Urinary bladder (tissue), 4 donors: Measurements from ENCODE around the gene PYGM. TPM values are rescaled to one million over a fixed set of nuclear protein-coding genes. Genes with fewer than 3 reads are reported as not detected.

Source experiments
- DNase-seq: peaks from one replicate; pipeline ENCODE4 v3.0.0-alpha.2; 2015; ENCODE audit errors: extremely low spot score
- H3K27ac ChIP-seq: one replicate; pipeline ENCODE4 v1.5.1; 2013; ENCODE audit warnings: low read depth, mild to moderate bottlenecking, moderate library complexity
- H3K36me3 ChIP-seq: one replicate; pipeline ENCODE4 v1.6.1; 2013; ENCODE audit warnings: mild to moderate bottlenecking, moderate library complexity; ENCODE audit not compliant: insufficient read depth
- H3K4me1 ChIP-seq: one replicate; pipeline ENCODE4 v1.6.1; 2013; ENCODE audit warnings: mild to moderate bottlenecking, moderate library complexity; ENCODE audit not compliant: insufficient read depth
- H3K4me3 ChIP-seq: one replicate; pipeline ENCODE4 v1.5.1; 2013; ENCODE audit warnings: low read depth, low read length
- WGBS: extraction: QIAGEN DNeasy Blood & Tissue Kit; methylation state at CpG from one replicate; pipeline ENCODE4 v1.1.7; 2013; 5-methylcytosine and 5-hydroxymethylcytosine counted together
- polyA plus RNA-seq: library from polyadenylated mRNA; stranded (reverse); fragments of 200-250 nt; gene quantifications from one replicate; pipeline ENCODE4 v1.2.3, GENCODE V29; 2013
- total RNA-seq: library from RNA; depleted of rRNA; stranded (reverse); fragments of >200 nt; gene quantifications from one replicate; pipeline ENCODE4 v1.2.3, GENCODE V29; 2014
- donor health status: healthy with polysubstance abuse.
- donor health status: healthy.

The PYGM gene
- total and polyA plus RNA-seq, 2 donors = 15.1 to 33.6 TPM

DNA sequence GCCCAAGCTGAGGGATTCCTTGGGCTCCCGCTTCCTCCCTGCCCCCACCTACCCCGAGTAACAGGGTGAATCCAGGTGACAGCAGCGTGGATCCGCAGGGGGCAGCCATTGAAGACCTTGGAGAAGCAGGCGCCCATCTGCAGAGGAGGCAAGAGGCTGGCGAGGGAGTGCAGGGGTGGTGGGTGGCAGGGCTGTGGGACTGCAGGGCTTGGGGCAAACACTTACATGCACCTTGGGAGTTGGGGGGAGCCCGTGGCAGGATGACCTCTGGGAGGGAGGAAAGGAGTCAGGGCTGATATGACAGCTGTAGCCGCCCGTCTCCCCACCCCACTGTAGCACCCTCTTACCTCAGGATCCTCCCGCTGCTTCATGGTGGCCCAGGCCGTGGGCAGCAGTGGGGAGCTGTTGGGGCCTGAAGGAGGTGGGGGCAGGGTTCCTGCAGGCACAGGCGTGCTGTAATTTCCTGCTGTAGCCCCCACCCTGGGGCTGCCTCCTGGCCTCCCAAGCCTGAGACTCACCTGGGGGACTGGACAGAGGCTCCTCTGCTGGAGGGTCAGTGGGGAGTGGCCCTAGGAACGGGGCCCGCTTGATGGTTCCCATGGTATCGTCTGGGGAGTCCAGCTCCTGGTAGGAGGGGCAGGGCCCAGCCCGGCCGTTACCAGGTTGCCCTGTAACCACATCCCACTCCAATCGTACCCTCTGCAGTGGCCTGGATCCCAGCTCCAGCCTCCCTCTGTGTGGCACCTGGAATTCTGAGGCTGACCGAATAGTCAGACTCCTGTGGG is 37.2 kb upstream of the PYGM start:
- no peaks in the 10 kb centered on the region for H3K4me1 ChIP-seq
- DNase-seq = no peak
- WGBS = 88% methylated on average over 19 of the region's 19 CpGs
- H3K36me3 ChIP-seq = no peaks in the 10 kb centered on the region
- no peak overlapping the region for H3K27ac ChIP-seq
- no peak overlapping the region for H3K4me3 ChIP-seq

DNA sequence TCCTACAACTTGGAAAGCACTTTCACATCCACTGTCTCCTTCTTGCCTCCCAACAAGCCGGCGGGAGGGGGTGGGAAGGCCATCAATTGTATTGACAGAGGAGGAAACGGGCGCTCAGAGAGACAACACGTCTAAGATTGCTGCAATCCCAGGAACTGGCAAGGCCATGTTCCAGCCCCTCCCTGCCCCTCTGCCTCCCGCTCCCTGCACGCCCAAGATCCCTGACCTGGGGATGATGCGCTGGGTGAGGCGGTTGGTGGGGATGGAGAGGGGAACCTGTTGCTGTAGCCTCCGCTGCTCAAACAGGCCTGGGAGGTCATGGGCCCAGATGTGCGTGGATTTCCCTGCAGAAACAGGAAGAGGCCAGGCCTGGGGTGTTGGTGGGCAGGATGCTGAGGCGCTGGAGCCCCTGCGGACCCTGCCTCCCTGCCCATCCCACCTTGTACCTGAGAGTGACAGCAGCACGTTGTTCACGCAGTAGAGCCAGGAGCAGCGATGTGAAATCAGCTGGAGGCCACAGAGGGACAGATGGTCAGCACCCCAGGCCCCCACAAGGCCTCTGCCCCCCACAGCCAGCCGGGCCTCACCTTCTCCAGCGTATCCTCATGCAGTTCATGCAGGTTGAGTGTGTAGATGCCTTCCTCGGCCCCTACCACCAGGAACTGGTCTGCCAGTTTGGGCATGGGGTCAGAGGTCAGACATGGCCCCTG is 36.4 kb upstream of the PYGM start:
- no peak overlapping the region for H3K27ac ChIP-seq
- DNase-seq = no peak
- H3K36me3 ChIP-seq = no peaks in the 10 kb centered on the region
- 84% methylated on average over 19 of the region's 19 CpGs for WGBS
- H3K4me1 ChIP-seq = no peaks in the 10 kb centered on the region
- H3K4me3 ChIP-seq = no peak overlapping the region

DNA sequence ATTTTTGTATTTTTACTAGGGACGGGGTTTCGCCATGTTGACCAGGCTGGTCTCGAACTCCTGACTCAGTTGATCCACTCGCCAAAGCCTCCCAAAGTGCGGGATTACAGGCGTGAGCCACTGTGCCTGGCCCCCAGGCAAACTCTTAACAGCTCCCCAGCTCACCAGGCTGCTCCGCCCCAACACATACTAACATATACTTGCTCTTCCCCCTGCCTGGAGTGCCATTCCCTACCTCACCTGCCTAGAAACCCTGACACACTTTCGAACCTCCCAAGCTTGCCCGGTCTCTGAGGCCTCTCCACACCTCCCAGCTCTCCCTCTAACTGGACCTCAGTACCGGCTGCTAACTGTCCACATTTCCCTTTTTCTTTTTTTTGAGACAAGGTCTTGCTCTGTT is 34.8 kb upstream of the PYGM start:
- DNase-seq = no peak
- H3K27ac ChIP-seq = no peak overlapping the region
- no peaks in the 10 kb centered on the region for H3K36me3 ChIP-seq
- no peak overlapping the region for H3K4me3 ChIP-seq
- 91% methylated on average over 10 of the region's 10 CpGs for WGBS
- H3K4me1 ChIP-seq = no peaks in the 10 kb centered on the region

DNA sequence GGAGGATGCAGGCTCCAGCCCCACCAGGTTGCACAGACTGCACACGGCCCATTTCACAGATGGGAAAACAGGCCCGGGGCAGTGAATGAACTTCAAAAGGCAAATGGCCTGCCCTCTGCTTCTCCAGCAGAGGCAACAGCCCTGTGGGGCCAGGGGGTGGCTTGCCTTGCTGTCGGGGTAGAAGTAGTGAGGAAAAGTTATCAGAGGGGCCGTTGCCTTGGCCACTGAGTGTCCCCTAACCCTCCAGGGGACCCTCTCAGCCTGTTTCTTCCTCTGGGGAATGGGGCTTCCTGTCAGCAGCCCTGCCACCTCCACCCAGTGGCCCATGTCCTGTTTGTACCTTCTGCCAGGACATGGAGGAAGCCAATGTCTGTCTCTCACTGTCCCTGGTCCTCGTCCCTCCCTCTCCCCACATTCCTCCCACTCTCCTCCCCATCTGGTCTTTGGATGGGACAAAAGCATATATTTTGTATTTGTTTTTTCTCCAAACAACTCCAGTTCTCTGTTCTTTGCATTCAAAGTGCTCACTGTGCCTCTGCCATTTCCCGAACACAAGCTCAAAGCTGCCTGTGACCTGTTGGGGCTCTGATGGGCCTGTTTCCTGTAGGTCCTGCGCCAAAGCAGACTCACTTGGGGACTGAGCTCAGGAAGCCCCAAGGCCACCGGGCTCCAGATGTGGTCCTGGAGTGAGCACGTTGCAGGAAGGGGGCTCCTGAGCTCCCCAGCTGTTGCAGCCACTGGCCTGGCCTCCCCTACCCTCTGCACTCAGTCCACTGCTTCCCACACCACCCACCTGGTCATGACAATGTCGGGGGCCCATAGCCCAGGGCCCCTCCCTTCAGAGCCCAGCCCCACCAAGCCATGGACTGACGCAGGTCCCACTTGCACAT is 33.7 kb upstream of the PYGM start:
- H3K27ac ChIP-seq = no peak overlapping the region
- 77% methylated on average over 11 of the region's 11 CpGs for WGBS
- no peak for DNase-seq
- H3K4me1 ChIP-seq = no peaks in the 10 kb centered on the region
- H3K4me3 ChIP-seq = no peak overlapping the region
- H3K36me3 ChIP-seq = no peaks in the 10 kb centered on the region

DNA sequence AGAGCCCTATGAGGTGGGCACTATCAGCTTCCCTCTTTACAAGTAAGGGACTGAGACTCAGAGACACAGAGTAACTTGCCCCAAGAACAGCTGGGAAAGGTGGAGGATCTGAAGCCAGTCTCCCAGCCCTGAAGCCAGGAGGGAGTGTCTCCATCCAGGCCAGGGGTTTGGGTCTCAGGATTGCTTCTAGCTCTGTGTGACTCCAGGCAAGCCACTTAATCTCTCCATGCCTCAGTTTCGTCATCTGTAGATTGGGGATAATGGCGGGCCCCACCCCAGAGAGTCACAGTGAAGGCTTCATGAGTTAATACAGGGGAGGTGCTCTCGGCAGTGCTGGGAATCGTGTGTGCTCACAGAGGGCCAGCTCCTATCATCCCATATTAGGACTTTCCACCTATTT is 32.7 kb upstream of the PYGM start:
- Histone ChIP-seq H3K4me3 (no peak overlapping the region), H3K36me3 (no peaks in the 10 kb centered on the region), H3K27ac (no peak overlapping the region), H3K4me1 (no peaks in the 10 kb centered on the region)
- DNase-seq = no peak
- WGBS = 94% methylated on average over 4 of the region's 4 CpGs

DNA sequence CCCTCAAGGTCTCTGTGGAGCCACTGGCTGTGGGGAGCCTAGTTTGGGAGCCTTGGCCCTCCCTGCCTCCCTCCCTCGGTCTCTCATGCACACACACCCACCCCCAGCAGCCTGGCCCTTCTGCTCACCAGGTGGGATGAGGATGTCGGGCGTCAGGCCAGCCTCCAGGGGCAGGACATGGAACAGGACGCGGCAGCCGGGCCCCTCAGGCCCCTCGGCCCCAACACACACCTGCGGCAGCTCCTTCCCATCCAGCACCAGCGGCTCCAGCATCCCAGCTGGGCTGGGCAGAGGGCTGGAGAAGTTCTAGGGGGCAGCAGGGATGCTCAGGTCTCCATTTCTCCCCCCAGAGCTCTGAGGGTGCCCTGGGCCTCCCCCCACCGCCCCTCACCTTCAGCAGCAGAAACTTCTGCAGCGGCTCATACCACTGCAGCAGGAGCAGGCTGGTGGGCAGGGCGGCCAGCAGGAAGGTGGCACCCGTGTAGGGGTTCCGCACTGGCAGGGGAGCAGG is 32.1 kb upstream of the PYGM start:
- H3K4me3 ChIP-seq = no peak overlapping the region
- H3K27ac ChIP-seq = no peak overlapping the region
- no peaks in the 10 kb centered on the region for H3K4me1 ChIP-seq
- H3K36me3 ChIP-seq = no peaks in the 10 kb centered on the region
- DNase-seq = no peak
- 92% methylated on average over 14 of the region's 14 CpGs for WGBS

DNA sequence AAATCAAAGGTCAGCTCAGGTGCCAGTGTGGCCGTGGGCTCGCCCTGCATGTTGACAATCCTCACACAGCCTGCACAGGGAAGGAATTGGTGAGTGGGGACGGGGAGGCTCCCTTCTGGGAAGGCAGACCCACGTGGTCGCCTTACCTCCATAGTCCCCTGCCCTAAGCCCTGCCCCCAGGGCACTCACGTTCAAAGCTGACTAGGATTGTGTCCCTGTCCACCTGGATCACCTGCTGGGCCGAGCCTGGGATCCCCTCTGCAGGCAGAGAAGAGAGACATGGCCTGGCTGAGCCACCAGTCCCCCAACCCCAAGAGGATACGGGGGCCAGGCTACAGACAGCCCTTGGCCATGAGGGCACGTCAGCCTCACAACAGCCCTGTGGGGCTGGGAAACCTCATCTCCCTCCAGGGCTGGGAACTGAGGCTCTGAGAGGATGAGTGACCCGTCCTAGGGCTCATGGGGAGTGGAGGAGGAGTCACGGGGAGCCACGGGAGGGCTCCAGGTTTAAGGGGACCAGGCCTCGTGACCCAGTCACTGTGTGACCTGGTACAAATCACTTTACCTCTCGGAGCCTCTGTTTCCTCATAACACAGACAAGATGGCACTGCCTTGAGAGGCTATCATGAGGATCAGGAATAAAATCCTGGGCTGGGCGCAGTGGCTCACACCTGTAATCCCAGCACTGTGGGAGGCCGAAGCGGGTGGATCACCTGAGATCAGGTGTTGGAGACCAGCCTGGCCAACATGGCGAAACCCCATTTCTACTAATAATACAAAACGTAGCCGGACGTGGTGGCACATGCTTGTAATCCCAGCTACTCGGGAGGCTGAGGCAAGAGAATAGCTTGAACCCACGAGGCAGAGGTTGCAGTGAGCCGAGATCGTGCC is 30.7 kb upstream of the PYGM start:
- no peak overlapping the region for H3K27ac ChIP-seq
- no peak for DNase-seq
- no peaks in the 10 kb centered on the region for H3K4me1 ChIP-seq
- no peaks in the 10 kb centered on the region for H3K36me3 ChIP-seq
- H3K4me3 ChIP-seq = no peak overlapping the region
- WGBS = 90% methylated on average over 25 of the region's 25 CpGs

DNA sequence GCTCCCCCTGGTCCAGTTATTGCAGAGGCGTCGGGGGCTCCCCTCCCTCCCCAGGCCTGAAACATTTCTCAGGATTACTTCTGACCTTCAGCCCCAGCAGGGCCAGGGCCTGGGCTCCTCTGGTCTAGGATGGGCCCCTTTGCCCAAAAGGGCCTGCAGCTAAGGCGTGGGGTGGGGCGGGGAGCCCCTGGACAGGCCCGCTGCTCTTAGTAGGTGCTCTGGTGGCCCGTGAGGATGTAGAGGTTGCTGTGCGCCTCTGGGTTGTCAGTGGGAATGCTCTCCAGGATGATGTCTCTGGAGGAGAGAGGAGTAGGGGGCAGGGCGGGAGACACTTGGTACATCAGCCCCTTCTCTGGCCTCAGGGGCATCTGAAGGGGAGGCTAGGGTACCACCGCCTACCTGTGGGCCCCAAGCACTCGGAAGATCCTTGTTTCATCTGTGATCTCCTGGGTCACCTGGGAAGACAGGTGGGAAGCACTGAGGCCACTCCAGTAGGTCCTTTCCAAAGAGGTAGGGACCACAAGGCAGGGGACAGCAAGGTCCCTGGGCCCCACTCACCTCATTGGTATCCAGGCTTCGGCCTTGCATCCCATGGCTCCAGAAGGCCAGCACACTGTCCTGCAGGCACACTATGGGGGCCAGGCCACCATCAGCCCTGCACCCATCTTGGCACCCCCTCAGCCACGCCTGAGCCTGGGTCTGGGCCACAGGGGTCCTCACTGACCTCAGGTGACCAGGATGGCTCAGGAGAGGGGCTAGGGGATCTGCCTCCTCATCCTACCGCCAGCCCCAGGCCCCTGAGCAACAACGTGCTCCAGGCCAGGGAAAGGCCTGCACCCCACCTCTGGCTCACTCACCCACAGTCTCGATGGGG is 29.8 kb upstream of the PYGM start:
- WGBS = 92% methylated on average over 15 of the region's 15 CpGs
- Histone ChIP-seq H3K27ac (no peak overlapping the region), H3K4me3 (no peak overlapping the region), H3K4me1 (no peaks in the 10 kb centered on the region), H3K36me3 (no peaks in the 10 kb centered on the region)
- no peak for DNase-seq

DNA sequence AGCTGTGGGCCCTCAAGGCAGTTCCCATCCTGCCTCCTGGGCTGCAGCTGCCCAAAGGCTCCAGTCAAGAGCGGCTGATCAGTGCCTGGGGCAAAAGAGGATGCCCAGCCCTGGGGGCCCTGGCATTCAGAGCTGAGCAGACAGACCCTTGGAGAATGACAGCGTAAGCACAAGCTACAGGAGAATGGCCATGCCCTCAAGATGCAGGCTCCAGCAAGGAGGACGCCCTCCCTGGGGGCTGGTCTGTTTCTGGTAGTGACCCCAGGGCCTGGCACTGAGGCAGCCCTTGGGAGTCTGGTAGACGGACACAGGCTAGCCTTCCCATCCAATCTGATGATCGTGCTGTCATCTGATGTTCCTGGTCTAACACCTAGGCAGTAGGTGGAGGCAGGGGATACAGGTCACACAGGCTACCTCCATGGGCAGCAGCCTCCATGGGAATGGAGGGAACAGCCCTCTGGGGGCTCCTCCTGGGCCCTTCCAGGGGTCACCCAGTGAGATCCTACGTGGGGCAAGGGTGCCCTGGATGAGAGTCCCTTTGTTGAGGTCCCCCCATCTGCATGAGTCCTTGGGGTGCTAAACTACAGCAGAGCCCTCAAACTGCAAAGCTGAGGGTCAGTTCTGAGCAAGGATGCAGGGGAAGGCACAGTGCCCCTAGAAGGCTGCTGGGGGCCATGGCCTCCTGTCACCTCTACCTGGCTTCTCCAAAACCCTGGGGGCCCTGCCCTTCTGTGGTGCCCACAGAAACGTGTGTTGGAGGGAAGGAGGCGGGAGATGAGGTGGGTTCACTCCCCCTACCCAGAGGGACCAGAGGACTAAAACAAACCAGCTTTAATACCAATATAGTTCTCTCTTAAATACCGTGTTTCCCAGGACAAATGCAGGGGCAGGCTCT is 28.8 kb upstream of the PYGM start:
- no peaks in the 10 kb centered on the region for H3K4me1 ChIP-seq
- DNase-seq = no peak
- no peak overlapping the region for H3K4me3 ChIP-seq
- WGBS = 82% methylated on average over 9 of the region's 9 CpGs
- no peaks in the 10 kb centered on the region for H3K36me3 ChIP-seq
- H3K27ac ChIP-seq = no peak overlapping the region

DNA sequence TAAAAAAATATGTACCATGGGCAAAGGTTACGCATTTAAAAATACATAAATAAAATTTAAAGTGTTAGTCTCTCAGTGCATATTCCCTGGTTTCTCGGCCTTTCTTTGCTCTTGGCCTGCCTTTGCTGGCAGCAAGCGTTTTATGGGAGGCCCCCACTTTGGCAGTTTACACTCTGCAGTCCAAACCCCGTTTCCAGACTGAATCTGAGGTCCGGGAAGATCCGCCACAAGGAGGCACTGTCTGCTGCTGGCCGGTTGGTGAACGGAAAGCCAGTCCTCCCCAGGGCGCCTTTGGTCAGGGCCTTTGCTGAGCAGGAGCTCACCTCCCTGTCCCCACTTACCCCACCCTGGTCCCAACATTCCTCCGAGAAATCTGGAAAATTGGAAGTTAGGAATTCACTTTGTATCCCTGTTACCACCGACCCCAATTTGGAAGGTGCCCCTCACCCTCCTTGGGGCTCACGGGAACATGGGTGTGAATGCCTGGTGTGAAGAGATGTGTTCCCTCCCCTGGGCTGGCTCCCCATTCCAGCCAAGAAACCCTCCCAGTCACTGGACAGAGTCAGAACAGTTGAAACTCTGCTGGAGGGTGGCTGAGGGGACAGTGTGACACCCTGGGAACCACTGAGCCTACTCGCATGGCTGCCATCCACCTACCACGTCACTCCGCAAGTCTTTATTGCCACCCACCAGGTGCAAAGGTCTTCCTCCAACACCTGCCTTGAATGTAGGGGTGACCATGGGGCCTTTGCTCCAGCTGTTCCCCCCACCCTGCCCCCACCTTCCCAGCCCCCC is 27.9 kb upstream of the PYGM start:
- DNase-seq = no peak
- H3K36me3 ChIP-seq = no peaks in the 10 kb centered on the region
- H3K27ac ChIP-seq = no peak overlapping the region
- H3K4me3 ChIP-seq = no peak overlapping the region
- no peaks in the 10 kb centered on the region for H3K4me1 ChIP-seq
- 46% methylated on average over 15 of the region's 15 CpGs for WGBS

DNA sequence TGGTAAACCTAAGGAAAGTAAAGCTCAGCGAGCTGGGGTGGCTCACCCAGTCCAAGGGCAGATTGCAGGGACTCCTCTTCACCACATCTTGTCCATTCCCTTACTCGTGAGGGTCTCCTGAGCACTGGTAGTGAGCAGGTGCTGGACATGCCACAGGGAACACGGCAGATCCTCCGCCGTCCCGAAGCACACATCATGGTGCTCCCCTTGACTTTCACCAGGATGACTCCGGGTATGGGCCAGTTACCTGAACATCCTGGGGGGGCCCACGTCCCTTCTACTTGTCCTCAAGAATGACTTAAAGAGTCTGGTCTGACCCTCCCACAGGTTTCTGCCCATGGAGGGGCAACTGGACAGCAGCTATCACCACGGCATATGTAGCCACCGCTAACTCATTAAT is 26.5 kb upstream of the PYGM start:
- no peak overlapping the region for H3K4me3 ChIP-seq
- no peak for DNase-seq
- WGBS = 91% methylated on average over 10 of the region's 10 CpGs
- no peaks in the 10 kb centered on the region for H3K36me3 ChIP-seq
- H3K4me1 ChIP-seq = no peaks in the 10 kb centered on the region
- no peak overlapping the region for H3K27ac ChIP-seq
